Breast epithelium (tissue), 4 donors: ENCODE measurements around the gene GYPB. TPM values are rescaled to one million over a fixed set of nuclear protein-coding genes. Genes with fewer than 3 reads are reported as not detected.
"Not testable (repeated sequence)": the region's sequence is repeated elsewhere in the genome, so short reads cannot be mapped to it uniquely, and the experiment has no call there.

Experiments
- DNase-seq, 2 donors: peaks; one replicate each; pipeline ENCODE4 v3.0.0-alpha.2; 2019; ENCODE audit warnings: low spot score in 2 of 2
- H3K27ac ChIP-seq, 2 donors: fragments of 200-600 bp; sonication (generic) in 1 of 2; one replicate each; pipeline ENCODE4 v1.5.1; 2016 to 2019; ENCODE audit warnings: mild to moderate bottlenecking in 1 of 2
- H3K27me3 ChIP-seq, 2 donors: fragments of 200-600 bp; sonication (generic) in 1 of 2; one replicate each; pipeline versions ENCODE4 v1.5.1 to v1.6.0; 2017 to 2019; ENCODE audit warnings: control low read depth in 1 of 2, mild to moderate bottlenecking in 1 of 2
- H3K36me3 ChIP-seq: fragments of 200-600 bp; one replicate; pipeline ENCODE4 v1.5.1; 2019
- H3K4me1 ChIP-seq, 2 donors: fragments of 200-600 bp; sonication (generic); one replicate each; pipeline ENCODE4 v1.5.1; 2016 to 2019; ENCODE audit warnings: control low read depth in 1 of 2
- H3K4me3 ChIP-seq, 3 donors: fragments of 200-600 bp; sonication (generic); 1 replicate in 2 of 3; 2 replicates in 1 of 3; pipeline ENCODE4 v1.5.1; 2016 to 2019; ENCODE audit warnings: mild to moderate bottlenecking in 3 of 3, moderate library complexity in 2 of 3
- H3K9me3 ChIP-seq, 2 donors: fragments of 200-600 bp; sonication (generic) in 1 of 2; one replicate each; pipeline ENCODE4 v1.5.1; 2016 to 2019; ENCODE audit warnings: control low read depth in 1 of 2
- intact Hi-C: fragments of 100-400 bp; cut with DNase I; formaldehyde crosslinking; loops from one replicate; pipeline ENCODE4 v1.15.1; 2023; ENCODE audit warnings: low total_unique reads
- total RNA-seq, 3 donors: library from RNA; depleted of rRNA; stranded (reverse); fragments of >200 nt; gene quantifications; one replicate each; pipeline ENCODE4 v1.1.0, GENCODE V29; 2016
- TF ChIP-seq, protein P1 (sequence below), 3 donors: fragments of 450-650 bp; IDR thresholded peaks; one replicate each; pipeline ENCODE4 v1.5.1; 2016 to 2017; ENCODE audit warnings: antibody characterized with exemption in 3 of 3, mild to moderate bottlenecking in 3 of 3, moderate library complexity in 3 of 3

GYPB gene
- total RNA-seq, 3 donors from 2014 or later = not detected

DNA sequence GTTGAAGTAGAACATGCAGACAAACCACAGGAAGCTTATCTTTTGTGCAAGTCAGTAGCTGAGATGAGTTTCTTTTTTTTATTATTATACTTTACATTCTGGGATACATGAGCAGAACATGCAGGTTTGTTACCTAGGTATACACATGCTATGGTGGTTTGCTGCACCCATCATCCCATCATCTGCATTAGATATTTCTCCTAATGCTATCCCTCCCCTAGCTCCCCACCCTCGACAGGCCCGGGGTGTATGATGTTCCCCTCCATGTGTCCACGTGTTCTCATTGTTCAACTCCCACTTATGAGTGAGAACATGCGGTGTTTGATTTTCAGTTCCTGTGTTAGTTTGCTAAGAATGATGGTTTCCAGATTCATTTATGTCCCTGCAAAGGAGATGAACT is 11.5 kb upstream of the GYPB start:
- H3K4me1 ChIP-seq, DNase-seq, H3K9me3 ChIP-seq, H3K27me3 ChIP-seq, H3K27ac ChIP-seq, H3K4me3 ChIP-seq, H3K36me3 ChIP-seq, intact Hi-C loops: not testable (repeated sequence)

DNA sequence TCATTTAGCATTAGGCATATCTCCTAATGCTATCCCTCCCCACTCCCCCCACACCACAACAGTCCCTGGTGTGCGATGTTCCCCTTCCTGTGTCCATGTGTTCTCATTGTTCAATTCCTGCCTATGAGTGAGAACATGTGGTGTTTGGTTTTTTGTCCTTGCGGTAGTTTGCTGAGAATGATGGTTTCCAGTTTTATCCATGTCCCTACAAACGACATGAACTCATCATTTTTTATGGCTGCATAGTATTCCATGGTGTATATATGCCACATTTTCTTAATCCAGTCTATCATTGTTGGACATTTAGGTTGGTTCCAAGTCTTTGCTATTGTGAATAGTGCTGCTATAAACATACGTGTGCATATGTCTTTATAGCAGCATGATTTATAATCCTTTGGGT is 7.5 kb upstream of the GYPB start:
- H3K36me3 ChIP-seq, H3K9me3 ChIP-seq, DNase-seq, H3K27me3 ChIP-seq, H3K4me3 ChIP-seq, H3K27ac ChIP-seq, intact Hi-C loops, H3K4me1 ChIP-seq: not testable (repeated sequence)

DNA sequence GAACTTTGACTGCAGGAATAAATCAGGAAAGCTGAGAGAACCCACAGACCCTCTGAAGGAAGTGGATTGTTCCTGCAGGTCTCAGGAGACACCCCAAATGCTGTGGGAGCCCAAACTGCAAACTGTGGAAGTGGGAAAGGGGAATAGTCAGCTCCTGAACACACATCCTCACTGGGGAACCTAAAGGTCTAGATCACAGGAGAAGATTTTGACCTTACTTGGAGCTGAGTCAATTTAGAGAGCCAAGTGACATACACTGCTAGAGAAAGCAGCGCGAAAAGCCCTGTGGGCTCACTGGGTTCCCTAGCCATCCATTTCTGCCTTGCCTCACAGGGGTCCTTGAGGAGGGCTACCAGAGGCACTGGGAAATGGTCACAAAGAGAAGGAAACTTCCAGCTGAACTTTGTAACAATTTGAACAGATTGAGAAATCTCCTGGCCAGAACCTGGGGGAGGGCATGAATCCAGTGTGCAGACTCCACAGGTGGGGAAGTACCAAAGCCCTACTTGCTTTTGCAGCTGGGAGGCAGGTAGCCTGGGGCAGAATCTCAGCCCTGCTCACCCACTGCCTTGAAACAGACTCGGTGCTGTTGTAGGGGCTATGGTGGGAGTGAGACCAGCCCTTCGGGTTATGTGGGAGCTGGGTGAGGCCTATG is 5.3 kb upstream of the GYPB start:
- H3K9me3 ChIP-seq, H3K27ac ChIP-seq, H3K36me3 ChIP-seq, DNase-seq, H3K4me3 ChIP-seq, H3K4me1 ChIP-seq, H3K27me3 ChIP-seq, intact Hi-C loops: not testable (repeated sequence)

DNA sequence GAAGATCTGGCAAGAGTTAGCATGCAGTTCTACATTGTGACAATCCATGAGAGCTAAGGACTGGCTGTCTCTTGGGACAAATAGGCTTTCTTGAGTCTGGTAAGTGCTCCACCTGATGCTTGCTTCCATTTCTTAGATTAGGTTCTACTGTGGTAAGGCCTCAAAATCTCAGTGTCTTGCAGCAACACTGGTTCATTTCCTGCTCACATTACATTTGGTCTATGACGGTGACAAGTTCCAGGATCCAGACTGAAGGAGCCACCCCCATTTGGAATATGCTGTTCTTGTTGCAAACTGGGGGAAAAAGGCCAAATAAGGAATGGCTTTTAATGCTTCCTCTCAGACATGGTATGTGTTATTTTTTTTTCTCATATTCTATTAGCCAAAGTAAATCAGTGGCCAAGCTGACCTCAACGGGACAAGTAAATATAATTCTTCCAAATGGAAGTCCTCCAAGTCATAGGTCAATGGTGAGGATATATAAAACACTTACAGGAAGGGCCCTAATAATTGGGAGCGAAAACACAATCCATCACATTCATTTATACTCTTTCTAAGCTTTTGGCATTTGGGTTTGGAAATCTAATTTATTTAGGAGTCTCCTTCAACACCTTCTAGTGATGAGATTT is 3.7 kb upstream of the GYPB start:
- H3K36me3 ChIP-seq, H3K27me3 ChIP-seq, intact Hi-C loops, H3K4me1 ChIP-seq, H3K4me3 ChIP-seq, H3K9me3 ChIP-seq, DNase-seq, H3K27ac ChIP-seq: not testable (repeated sequence)

DNA sequence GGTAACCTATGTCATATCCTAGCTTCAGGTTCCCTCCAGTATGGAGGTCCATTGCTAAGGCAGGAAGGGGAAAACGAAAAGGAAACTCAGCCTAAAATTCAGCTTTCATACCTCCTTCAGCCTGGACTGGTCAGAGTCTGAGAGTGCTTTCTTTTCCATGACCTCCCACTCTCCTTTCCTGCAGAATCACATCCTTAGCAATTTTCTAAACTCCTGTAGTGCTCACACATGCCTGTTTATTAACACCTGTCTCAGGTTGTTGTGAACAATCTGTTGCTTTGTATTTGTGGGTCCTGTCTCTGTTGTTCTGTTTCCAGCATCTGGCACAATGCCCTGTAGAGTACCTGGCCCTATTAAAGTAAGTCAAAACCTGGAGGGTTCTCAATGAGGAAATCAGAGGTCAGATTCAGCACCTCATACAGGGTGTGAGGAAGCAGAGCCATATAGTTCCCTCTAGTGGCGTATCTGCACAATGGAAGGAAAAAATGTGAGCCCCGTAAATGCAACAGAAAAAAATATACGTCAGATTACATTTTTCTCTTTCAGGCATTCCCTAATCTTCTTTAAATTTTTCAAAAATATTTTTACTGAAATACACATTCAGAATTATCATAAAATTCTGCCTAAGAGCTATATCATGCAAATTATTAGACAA is 2.3 kb upstream of the GYPB start:
- H3K4me1 ChIP-seq, H3K9me3 ChIP-seq, intact Hi-C loops, H3K27me3 ChIP-seq, H3K36me3 ChIP-seq, DNase-seq, H3K27ac ChIP-seq, H3K4me3 ChIP-seq: not testable (repeated sequence)
- TF ChIP-seq, protein P1, sequence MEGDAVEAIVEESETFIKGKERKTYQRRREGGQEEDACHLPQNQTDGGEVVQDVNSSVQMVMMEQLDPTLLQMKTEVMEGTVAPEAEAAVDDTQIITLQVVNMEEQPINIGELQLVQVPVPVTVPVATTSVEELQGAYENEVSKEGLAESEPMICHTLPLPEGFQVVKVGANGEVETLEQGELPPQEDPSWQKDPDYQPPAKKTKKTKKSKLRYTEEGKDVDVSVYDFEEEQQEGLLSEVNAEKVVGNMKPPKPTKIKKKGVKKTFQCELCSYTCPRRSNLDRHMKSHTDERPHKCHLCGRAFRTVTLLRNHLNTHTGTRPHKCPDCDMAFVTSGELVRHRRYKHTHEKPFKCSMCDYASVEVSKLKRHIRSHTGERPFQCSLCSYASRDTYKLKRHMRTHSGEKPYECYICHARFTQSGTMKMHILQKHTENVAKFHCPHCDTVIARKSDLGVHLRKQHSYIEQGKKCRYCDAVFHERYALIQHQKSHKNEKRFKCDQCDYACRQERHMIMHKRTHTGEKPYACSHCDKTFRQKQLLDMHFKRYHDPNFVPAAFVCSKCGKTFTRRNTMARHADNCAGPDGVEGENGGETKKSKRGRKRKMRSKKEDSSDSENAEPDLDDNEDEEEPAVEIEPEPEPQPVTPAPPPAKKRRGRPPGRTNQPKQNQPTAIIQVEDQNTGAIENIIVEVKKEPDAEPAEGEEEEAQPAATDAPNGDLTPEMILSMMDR (IDR thresholded peaks at IDR 0.05) = peak in 1 of 3 donors; percentile 14

DNA sequence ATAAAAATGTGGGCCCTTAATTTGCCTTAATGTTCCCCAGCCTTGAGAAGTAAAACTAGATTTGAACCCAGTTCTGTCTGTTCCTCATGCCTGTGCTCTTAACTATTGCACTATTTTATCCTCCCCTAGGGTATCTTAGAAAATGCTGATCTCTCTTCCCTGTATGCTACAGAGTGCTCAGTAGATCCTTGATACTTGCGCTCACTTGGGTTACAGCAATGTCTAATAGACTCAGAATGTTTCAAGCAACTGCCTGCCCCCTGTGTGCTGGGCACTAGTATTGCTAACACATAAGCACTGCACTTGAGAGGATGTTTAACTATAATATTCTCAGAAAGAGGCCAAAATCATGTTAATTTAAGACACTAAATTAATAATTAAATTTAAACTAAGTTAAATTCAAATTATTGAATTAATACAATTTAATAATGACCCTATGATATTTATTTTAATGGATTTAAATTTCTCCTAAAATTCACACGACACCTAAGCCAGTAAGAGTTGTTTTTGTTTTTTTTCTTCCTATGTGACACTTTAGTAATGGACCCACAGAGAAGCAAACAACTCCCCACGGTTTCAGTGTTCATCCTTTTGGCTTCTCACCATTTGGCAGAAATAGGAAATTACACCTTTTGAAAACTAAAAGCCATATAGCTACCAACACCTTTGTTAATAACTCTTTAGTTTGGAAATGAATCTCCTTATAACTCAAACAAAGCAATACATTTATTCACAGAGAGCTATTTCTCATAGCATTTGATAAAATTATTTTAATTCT is 768 bp downstream of the GYPB start:
- intact Hi-C loops, H3K4me3 ChIP-seq, H3K4me1 ChIP-seq, H3K36me3 ChIP-seq, H3K9me3 ChIP-seq, H3K27ac ChIP-seq, DNase-seq, H3K27me3 ChIP-seq: not testable (repeated sequence)

DNA sequence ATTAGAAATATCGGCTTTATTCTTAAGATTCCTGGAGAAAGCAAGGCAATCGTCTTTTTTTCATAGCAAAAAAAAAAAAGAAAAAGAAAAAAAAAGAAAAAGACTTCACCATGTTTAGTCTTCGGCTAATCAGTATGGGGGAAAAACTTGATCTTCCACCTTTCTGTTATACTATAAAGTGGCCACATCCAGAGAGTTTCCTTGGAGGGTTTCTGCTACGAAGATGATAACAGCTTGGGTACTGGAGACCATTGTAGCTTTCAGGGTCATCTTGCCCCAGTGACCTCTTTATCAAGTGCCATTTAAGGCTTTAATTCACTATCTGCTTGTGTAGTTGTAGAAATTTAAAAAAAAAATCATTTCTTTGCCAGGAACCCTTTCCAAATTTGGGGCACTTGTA is 1.9 kb downstream of the GYPB start:
- H3K4me1 ChIP-seq, H3K36me3 ChIP-seq, intact Hi-C loops, H3K27me3 ChIP-seq, H3K27ac ChIP-seq, H3K9me3 ChIP-seq, DNase-seq, H3K4me3 ChIP-seq: not testable (repeated sequence)

DNA sequence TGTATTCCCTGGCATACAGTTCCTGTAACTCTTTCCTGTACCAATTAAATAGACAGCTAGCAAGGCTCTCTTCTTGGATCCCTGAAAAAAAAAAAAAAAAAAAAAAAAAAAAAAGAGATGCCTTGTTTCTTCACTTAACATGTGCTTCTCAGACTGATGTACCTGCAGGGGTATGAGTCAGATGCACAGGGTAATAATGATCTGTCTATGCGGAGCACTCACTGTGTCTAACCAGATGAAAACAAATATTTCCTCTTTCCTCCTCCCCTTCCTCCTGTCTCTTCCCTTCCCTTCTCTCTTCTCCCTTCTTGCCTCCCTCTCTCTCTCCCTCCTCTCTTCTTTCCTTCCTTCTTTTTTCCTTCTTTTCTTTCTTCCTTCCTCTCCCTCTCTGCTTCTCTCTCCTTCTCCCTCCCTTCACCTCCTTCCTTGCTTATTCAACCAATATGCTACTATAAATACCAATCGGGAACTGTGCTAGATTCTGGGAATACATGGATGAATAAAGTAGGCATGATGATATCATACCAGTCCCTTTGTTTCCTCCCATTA is 3.0 kb downstream of the GYPB start:
- H3K4me3 ChIP-seq, H3K27me3 ChIP-seq, H3K36me3 ChIP-seq, H3K4me1 ChIP-seq, H3K27ac ChIP-seq, H3K9me3 ChIP-seq, intact Hi-C loops, DNase-seq: not testable (repeated sequence)
